ENCODE data around the gene PTH1R.
A peak's percentile ranks its signal among the peaks of the same experiment; 100 is the strongest.

The PTH1R gene

GRCh38 chr3:46933261-46933660 lies 55.7 kb downstream of the PTH1R start:
- ATAC-seq (ENCODE audit: low read depth) (no peak), DNase-seq (ENCODE audit: low spot score) (no peak)
- Histone ChIP-seq H3K36me3 (ENCODE audit: low read depth) (peaks cover 30% of the 10 kb centered on the region), H3K4me3 (ENCODE audit: severe bottlenecking) (no peak overlapping the region), H3K27me3 (ENCODE audit: insufficient read depth, poor library complexity, severe bottlenecking) (no peaks in the 10 kb centered on the region), H3K27ac (ENCODE audit: poor library complexity, severe bottlenecking) (peak overlapping the region; percentile 47), H3K4me1 (ENCODE audit: insufficient read depth, poor library complexity, severe bottlenecking) (peaks cover 49% of the 10 kb centered on the region), H3K9me3 (ENCODE audit: severe bottlenecking) (no peaks in the 10 kb centered on the region)
- TF ChIP-seq CTCF (IDR thresholded peaks at IDR 0.05; ENCODE audit: poor library complexity, severe bottlenecking) = no peak

GRCh38 chr3:46934072-46934471 lies 56.6 kb downstream of the PTH1R start:
- TF ChIP-seq CTCF (IDR thresholded peaks at IDR 0.05; ENCODE audit: poor library complexity, severe bottlenecking) = no peak
- H3K27ac ChIP-seq (ENCODE audit: poor library complexity, severe bottlenecking) = peak overlapping the region; percentile 84
- H3K4me1 ChIP-seq (ENCODE audit: insufficient read depth, poor library complexity, severe bottlenecking) = peaks cover 49% of the 10 kb centered on the region
- no peaks in the 10 kb centered on the region for H3K9me3 ChIP-seq (ENCODE audit: severe bottlenecking)
- DNase-seq (ENCODE audit: low spot score) (no peak), ATAC-seq (ENCODE audit: low read depth) (no peak)
- peaks cover 26% of the 10 kb centered on the region for H3K36me3 ChIP-seq (ENCODE audit: low read depth)
- H3K27me3 ChIP-seq (ENCODE audit: insufficient read depth, poor library complexity, severe bottlenecking) = no peaks in the 10 kb centered on the region
- H3K4me3 ChIP-seq (ENCODE audit: severe bottlenecking) = no peak overlapping the region

GRCh38 chr3:46934498-46935167 lies 57.1 kb downstream of the PTH1R start:
- no peak for TF ChIP-seq CTCF (IDR thresholded peaks at IDR 0.05; ENCODE audit: poor library complexity, severe bottlenecking)
- Histone ChIP-seq H3K27me3 (ENCODE audit: insufficient read depth, poor library complexity, severe bottlenecking) (no peaks in the 10 kb centered on the region), H3K9me3 (ENCODE audit: severe bottlenecking) (no peaks in the 10 kb centered on the region), H3K4me1 (ENCODE audit: insufficient read depth, poor library complexity, severe bottlenecking) (peaks cover 49% of the 10 kb centered on the region), H3K4me3 (ENCODE audit: severe bottlenecking) (no peak overlapping the region), H3K27ac (ENCODE audit: poor library complexity, severe bottlenecking) (peak overlapping the region; percentile 84), H3K36me3 (ENCODE audit: low read depth) (peaks cover 28% of the 10 kb centered on the region)
- ATAC-seq (ENCODE audit: low read depth) (peak; percentile 49), DNase-seq (ENCODE audit: low spot score) (no peak)

GRCh38 chr3:46935168-46935858 lies 57.8 kb downstream of the PTH1R start:
- no peak overlapping the region for H3K4me3 ChIP-seq (ENCODE audit: severe bottlenecking)
- H3K27ac ChIP-seq (ENCODE audit: poor library complexity, severe bottlenecking) = peak overlapping the region; percentile 84
- peaks cover 49% of the 10 kb centered on the region for H3K4me1 ChIP-seq (ENCODE audit: insufficient read depth, poor library complexity, severe bottlenecking)
- ATAC-seq (ENCODE audit: low read depth) = peak; percentile 95
- H3K36me3 ChIP-seq (ENCODE audit: low read depth) = peaks cover 34% of the 10 kb centered on the region
- DNase-seq (ENCODE audit: low spot score) = peak; percentile 86
- no peaks in the 10 kb centered on the region for H3K27me3 ChIP-seq (ENCODE audit: insufficient read depth, poor library complexity, severe bottlenecking)
- peak; percentile 62 for TF ChIP-seq CTCF (IDR thresholded peaks at IDR 0.05; ENCODE audit: poor library complexity, severe bottlenecking)
- no peaks in the 10 kb centered on the region for H3K9me3 ChIP-seq (ENCODE audit: severe bottlenecking)
